HG03039 (cell line): ENCODE results near the gene PSG6.
"Not testable (repeated sequence)": the region's sequence is repeated elsewhere in the genome, so short reads cannot be mapped to it uniquely, and the experiment has no call there.

Experiments
- ATAC-seq: cut with Tn5 transposase; IDR thresholded peaks from one replicate; pipeline ENCODE4 v1.9.1; 2021; ENCODE audit warnings: mild to moderate bottlenecking, moderate library complexity; ENCODE audit not compliant: unreplicated experiment

The PSG6 gene

DNA sequence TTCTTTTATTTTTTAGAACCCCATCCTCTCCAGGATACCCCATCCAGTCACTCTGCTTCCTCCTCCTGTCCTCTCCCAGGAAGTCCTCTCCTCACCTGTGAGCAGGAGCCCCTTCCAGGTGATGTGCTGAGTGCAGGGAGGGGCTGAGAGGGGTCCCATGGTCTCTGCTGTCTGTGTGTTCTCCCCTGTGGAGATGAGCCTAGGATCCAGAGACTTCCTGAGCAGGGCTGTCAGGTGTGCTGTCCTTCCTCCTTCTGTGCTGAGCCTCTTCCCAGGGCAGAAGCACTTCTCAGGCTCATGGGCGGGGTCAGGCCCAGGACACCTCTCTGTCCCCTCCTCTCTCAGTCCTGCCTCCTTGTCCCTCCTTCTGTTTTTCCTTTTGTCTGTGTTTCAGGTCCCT, at the start of gene PSG6:
PSG6 (minus strand) TSS at position 261 of the 400 bp plus-strand sequence; CDS start at position 159, 102 bp downstream.
- ATAC-seq: not testable (repeated sequence)

DNA sequence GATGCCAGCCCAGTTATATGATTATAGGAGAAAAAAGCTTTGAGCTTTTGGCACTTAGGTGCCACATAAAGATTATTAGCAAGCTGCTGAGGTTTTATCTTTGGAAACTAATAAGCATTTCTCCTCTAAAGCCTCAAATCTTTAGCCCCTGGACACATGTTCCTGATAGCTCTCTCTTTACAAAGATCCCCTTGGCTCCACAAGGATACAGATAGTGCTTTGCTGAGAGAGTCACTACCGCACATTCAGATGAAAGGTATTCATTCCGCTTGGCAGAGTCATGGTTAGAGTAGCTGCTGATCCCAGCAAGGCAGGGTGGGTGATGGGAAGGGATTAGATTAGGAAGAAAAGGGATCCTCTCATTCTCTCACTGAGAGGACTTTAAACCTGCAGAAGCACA, 47.5 kb upstream of the PSG6 start:
- no peak for ATAC-seq

DNA sequence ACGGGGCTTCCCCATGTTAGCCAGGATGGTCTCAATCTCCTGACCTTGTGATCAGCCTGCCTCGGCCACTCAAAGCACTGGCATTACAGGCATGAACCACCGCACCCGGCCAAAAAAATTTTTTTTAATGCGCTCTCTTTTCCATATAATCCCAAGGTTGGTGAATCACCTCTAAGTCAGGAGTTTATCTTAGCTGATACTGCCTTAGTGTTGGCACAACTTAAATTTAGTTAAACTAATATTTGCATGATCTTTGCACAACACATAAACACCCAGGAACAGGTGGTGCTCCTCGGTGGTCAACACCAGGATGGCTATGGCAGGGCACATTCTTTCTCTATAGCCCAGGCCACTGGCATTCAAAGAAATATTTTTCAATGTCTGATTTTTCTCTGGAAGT, 43.4 kb upstream of the PSG6 start:
- ATAC-seq: no peak

DNA sequence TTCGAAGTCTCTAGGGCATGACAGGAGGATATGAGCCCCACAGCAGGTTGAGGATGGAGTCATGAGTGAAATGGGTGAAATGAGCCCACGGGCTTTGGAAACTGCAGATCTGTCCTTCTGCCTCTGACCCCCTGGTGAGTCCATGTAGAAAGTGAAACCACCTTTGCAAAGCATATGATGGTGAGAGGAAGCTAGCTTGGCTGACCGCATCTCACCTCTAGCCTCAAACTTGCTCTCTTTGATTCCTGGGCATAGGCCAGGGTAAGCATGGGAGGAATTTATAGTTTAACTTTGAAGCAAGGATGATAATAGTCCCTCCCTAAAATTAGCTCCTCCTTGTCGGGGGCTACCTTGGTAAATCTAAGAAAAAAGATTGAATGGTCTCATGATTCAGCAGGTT, 34.4 kb upstream of the PSG6 start:
- ATAC-seq: not testable (repeated sequence)

DNA sequence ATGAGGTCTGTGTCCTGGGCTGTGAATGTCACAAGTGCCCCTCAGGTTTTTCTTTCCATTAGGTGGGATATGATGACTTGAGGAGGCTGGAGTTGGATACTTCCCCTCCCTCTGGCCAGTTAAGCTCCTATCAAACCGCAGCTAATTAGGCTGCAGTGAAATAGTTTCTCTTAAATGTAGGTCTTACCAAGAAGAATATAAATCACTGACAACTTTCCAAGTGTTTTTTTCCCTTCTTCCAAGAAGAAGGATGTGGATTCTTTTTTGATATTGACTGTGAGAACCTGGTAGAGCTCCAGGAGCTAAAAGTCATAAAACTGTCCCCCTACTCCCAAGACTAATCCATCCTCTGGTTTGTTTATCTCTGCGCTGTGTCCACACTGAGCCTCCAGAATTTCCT, 33.8 kb upstream of the PSG6 start:
- not testable (repeated sequence) for ATAC-seq

DNA sequence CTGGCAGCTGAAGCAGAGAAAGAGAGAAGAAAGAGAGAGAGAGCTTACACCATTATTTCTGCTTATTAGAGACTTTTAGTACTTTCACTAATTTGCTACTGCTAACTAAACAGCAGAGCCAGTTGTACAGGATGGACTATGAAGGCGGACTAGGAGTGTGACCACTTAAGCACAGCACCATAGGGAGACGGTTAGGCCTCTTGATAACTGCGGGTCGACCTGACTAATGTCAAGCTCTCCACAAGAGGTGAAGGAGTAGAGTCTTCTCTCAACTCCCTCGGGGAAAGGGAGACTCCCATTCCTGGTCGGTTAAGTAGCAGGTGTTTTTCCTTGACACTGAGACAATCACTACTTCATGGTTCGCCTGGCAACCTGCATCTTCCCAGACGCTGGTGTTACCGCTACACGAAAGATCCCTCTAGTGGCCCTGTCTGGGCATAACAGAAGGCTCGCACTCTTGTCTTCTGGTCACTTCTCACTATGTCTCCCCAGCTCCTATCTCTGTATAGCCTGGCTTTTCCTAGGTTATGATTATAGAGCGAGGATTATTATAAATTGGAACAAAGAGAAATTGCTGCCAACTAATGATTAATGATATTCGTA, 24.6 kb upstream of the PSG6 start:
- ATAC-seq: no peak

DNA sequence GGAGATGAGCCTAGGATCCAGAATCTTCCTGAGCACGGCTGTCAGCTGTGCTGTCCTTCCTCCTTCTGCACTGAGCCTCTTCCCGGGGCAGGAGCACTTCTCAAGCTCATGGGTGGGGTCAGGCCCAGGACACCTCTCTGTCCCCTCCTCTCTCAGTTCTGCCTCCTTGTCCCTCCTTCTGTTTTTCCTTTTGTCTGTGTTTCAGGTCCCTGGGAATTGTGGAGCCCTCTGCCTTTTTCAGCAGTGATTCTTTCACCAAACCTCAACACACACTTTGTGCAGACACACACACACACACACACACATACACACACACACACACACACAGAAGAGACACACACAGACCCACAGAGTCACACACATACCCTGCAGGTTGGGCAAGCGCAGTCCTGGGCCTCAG, 19.4 kb upstream of the PSG6 start, which contains the start of gene PSG7:
PSG7 (minus strand) TSS at position 101 of the 400 bp plus-strand sequence. CDS start 131 bp downstream, outside the sequence.
- not testable (repeated sequence) for ATAC-seq

DNA sequence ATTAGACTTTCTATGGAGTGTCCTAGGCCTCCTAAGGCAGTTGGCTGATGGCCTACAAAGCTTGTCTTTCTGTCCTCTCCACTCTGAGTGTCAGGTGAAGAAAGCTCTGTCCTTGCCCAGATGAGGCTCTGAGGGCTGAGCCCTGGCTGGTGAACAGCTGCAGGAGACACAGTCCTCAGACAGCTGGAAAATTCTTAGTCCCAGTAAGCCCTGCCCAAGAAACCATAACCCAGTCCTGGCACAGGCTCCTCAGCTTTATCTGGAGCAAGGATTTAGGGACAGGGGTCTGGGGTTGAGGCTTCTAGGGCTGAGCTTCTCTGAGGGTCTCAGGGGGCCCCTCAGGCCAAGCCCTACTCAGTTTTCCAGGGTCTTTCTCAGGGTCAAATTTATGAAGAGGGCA, 17.0 kb upstream of the PSG6 start:
- ATAC-seq: not testable (repeated sequence)

DNA sequence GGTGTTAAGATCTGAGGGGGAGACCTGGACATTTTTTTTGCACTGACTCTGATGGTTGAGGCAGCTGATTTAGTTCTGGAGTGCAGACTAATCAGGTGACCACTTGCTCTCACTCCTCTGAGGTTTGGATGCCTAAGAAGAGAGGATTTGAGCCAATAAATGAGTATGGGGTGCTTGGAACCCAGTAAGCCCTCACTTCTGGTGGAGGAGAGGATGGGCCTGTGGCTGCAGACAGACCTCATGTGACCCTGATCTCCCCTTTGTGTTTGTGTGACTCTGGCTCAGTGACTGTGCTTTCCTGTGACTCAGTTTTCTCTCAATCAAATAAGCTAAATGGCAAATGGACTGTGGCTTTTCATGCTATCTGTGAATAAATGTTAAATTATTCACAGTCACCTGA, 16.5 kb upstream of the PSG6 start:
- ATAC-seq: not testable (repeated sequence)

DNA sequence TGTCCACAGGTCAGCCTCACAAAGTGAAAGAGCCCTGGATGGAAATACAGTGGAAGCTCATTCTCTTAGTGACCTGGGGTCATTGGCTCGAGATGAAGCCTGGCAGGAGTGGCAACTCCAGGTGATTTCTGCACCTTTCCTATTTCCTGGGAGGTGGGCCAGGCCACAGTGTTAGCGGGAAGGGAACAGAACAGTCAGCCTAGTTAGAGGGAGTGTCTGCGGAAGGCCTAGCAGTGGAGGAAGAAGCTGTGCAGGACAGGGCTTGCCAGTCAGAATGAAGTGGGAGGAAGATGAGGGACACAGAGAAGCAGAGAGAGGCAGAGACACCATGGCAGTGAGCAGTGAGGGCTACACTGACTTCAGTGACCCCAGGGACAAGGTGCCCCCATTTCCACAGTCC, 15.7 kb upstream of the PSG6 start:
- ATAC-seq: not testable (repeated sequence)

DNA sequence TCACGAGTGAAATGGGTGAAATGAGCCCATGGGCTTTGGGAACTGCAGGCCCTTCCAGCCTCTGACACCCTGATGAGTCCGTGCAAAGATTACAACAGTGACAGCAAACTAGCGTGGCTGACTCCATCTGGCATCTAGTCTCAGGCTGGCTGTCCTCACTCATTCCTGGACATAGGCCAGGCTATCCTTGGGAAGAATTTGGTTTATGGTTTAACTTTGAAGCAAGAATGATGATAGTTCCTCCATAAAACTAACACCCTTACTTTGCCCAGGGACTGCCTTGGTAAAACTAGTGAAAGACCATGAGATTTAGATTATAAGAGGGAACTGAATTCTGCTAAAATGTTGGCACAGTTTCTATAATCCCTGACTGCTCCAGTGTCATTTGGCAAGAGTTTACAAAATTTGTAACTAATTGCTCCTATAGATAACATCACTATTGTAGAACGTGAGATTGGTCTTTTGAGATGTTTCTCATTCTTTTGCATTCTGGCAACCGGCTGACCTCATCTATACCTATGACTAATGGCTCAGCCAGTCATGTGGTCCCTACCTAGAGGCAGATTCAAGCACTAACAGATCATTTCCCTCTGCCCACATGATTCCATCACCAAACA, 14.9 kb upstream of the PSG6 start:
- not testable (repeated sequence) for ATAC-seq

DNA sequence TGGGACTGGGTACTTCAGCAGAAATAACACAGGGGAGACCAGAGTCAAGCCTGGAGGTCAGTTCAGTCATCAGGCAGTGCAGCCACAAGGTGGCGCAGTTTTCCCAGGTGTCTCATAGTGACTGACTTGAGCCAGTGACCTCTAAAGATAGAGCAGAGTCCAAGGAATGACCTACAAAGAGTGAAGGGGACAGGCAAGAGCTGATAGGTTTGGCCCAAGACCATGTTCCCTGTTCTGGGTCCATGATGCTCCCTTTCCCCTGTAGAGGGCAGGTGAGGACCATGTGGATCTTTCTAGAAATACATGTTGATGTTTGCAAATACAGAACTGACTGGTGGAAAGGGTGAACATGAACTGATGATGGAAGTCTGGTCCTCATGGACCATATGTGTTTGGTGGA, 12.5 kb upstream of the PSG6 start:
- ATAC-seq: not testable (repeated sequence)

DNA sequence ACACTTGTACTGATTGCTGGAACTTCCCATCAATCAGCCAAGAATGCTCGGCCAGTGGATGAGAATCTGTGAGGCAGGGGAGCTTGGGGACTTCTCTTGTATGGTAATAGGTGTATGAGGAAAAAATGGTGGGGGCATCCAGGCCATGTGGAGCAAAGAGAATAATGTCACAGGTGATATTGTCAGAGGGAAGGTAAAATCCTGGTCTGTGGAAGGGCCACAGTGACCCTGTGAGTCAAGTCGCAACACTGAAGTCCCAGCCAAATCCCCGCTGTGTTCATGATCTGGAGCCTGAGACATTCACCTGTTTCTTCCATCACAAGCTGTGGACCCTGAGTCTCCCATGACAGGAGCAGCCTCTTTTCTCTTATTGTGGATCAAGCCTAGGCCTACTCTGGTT, 11.2 kb upstream of the PSG6 start:
- no peak for ATAC-seq

DNA sequence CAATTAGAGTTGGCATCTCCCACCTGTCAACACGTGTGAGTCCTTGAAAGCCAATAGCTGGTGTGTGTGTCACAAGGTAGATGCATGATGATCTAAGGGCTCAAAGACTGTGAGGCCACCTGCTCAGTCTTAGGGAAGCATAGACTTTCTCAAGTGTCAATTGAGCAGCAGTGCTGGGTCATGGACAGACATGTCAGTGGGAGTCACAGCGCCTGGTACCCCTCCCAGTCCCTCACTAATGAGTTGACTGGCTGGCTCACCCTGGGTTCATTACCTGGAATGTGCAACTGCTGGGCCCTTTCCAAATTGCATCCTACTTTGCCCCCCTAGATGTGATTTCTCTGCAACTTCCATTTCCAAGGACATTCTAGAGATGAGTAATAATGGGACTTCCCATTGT, 9.1 kb upstream of the PSG6 start:
- no peak for ATAC-seq

DNA sequence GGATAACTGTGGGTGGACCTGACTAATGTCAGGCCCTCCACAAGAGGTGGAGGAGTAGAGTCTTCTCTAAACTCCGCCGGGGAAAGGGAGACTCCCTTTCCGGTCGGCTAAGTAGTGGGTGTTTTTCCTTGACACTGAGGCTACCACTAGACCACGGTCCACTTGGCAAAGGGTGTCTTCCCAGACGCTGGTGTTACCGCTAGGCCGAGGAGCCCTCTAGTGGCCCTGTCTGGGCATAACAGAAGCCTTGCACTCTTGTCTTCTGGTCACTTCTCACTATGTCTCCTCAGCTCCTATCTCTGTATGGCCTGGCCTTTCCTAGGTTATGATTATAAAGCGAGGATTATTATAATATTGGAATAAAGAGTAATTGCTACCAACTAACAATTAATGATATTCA, 5.4 kb upstream of the PSG6 start:
- not testable (repeated sequence) for ATAC-seq

DNA sequence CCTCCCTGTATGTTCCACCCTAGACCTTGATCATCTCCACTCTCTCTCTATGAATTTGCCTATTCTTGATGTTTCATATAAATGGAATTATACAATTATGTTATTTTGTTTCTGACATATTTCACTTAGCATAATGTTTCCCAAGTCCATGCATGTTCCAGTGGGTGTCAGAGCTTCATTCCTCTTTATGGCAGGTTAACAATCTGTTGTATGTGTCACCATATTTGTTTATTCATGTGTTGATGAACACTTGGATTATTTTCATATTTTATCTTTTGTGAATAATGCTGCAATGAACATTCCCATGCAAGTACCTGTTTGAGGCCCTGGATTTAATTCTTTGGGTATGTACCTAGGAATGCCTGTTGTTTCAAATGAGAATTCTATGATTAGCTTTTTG, 3.3 kb upstream of the PSG6 start:
- not testable (repeated sequence) for ATAC-seq

DNA sequence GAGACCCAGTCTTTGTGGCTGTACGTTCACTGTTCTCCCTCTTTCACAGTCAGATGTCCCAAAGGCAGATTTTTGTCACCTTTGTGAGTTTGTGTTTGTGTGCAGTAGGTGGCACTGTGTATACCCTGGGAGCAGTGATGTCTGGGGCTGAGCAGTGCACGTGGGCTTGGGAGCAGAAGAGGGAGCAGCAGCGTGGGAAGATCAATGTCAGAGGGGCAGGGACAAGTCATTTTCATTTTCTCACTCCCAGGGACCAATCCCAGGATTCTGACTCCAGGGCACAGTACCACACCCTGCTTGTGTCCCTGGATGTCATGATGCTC, 2.0 kb upstream of the PSG6 start:
- no peak for ATAC-seq

DNA sequence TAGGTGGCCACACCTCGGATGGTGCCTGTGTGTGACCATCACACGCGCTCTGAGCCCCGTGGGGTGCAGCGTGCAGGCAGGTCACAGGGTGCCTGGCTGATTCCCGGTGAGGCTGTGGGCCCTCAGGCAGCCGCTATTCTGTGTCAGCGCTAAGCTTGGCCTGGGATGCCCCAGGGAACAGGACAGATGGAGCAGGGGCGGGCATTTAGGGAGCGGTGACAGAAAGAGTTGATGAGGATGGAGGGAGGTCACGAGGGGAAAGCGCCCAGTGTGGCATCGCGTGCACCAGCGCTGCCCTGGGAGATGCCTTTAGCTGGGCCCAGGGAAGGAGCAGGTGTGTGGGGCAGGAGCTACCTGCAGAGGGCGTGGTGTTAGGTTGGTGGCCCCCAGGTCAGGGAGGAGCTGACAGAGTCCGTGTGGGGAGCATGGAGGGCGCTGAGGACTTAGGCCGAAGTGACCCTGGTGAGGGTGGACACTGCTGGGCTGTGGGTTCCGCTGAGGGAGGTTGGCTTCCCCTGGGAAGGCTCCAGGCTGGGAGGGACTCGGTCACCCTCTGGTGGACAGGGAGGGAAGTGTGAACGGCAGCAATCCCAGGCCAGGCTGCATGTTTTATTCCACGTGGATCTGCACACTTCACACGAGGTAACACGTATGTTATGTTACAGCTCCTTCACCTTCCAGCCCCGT, 1.5 kb upstream of the PSG6 start:
- ATAC-seq: not testable (repeated sequence)

DNA sequence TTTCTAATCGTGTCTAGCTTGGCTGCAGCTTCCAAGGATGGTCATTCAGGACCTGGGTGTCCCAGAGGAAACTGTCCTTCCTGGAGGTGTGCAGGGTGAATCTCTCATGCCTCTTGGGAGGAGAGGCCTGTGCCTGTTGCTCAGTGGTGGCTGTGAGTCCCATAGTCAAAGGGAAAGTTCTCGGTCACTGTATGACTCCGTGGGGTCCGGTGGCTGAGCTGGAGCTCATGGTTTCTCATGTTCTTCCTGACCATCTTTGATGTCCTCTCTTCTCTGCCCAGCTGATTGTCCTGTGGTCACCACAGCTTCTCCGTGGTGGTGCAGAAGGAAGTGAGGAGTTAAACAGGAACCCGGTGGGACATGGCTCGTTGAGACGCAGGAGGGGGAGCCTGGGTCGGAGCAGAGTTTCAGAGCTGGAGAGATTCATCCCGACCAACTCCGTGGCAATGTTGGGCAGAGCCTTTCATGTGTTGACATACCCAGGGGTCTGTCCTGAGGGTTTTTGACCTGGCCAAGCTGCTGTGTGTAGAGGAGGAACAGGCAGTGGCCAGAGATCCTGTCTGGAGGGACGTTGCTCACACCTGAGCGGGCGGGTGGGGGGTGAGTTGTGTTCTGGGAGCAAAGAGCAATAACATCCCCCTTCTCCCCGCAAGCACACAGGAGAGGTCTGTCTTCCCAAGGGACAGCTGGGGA, 829 bp upstream of the PSG6 start:
- ATAC-seq: not testable (repeated sequence)

DNA sequence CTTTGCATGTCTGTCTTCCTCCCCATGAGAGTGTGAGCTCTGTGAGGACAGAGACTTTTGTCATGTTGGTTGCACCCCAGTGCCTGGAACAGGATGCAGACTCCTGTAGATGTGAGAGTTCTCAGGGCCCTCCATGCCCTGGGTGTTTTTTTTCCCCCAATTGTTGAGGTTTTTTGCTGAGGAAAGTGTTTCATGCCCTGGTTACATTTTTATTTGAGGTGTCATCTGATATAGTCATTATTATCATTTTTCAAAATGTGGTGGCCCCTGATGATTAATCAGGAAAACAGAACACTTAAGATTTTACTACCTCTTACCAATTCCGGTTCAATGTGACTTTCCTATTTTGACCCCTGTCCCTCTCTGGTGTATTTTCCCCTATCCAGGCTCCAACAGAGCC, 763 bp downstream of the PSG6 start:
- not testable (repeated sequence) for ATAC-seq

DNA sequence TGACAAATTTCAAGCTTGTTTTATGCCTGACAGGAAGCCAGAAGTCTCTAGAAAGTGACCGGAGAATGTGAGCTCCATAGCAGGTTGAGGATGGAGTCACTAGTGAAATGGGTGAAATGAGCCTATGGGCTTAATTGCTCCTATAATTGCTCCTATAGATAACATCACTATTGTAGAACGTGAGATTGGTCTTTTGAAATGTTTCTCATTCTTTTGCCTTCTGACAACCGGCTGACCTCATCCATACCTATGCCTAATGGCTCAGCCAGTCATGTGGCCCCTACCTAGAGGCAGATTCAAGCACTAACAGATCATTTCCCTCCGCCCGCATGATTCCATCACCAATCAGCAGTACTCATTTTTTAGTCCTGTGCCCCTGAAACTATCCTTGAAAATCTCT, 4.2 kb downstream of the PSG6 start:
- not testable (repeated sequence) for ATAC-seq

DNA sequence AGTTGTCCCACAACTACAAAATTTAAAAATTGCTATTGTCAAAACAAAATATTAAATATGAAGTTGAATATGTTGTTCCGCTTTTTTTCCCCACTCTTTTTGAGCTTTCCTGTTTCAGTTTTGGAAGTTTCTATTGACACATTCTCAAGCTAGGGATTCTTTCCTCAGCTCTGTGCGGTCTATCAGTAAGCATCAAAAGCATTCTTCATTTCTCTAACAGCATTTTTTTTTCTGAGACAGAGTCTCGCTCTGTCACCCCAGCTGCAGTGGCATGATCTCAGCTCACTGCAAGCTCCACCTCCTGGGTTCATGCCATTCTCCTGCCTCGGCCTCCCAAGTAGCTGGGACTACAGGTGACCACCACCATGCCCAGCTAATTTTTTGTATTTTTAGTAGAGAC, 4.8 kb downstream of the PSG6 start:
- ATAC-seq: not testable (repeated sequence)
